A673 (cell line): Measurements from ENCODE around the gene FARSA. TPM values are rescaled to one million over a fixed set of nuclear protein-coding genes. Genes with fewer than 3 reads are reported as not detected.

Experiments
- BruUV-seq: library from RNA; stranded (reverse); fragments of 400-500 nt; replicated peaks from 2 replicates; lab custom pipeline; 2021; lab: Mats Ljungman, UMichigan
- CTCF ChIA-PET: fragments of 300-600 bp; sonication (Branson Sonifier 250); formaldehyde crosslinking; loops from one replicate; lab custom pipeline; 2022; ENCODE audit warnings: antibody characterized with exemption; lab: Charles Lee
- POLR2A ChIA-PET: fragments of 300-600 bp; sonication (Branson Sonifier 250); formaldehyde crosslinking; loops from one replicate; lab custom pipeline; 2022; ENCODE audit warnings: antibody characterized with exemption; ENCODE audit not compliant: low non-redundant PET; lab: Charles Lee
- DNase-seq: peaks from one replicate; pipeline ENCODE4 v3.0.0-alpha.2; 2015; ENCODE audit warnings: low spot score
- H3K27ac ChIP-seq: fragments of 200-600 bp; sonication (generic); 2 replicates; pipeline ENCODE4 v1.5.1; 2016; ENCODE audit warnings: mixed run types, low read depth, mild to moderate bottlenecking, mixed read lengths, antibody characterized with exemption, low read length; ENCODE audit not compliant: poor library complexity, severe bottlenecking
- H3K27me3 ChIP-seq: fragments of 200-600 bp; sonication (generic); replicated peaks from 2 replicates; pipeline ENCODE4 v1.6.1; 2017; ENCODE audit warnings: mixed run types, low read depth, mild to moderate bottlenecking, mixed read lengths, antibody characterized with exemption, low read length; ENCODE audit not compliant: insufficient read depth, poor library complexity
- H3K36me3 ChIP-seq: fragments of 200-600 bp; sonication (generic); 2 replicates; pipeline ENCODE4 v1.6.1; 2016; ENCODE audit warnings: mixed run types, mild to moderate bottlenecking, mixed read lengths, antibody characterized with exemption, low read length; ENCODE audit not compliant: insufficient read depth, poor library complexity, severe bottlenecking
- H3K4me1 ChIP-seq: fragments of 200-600 bp; sonication (generic); 2 replicates; pipeline ENCODE4 v1.6.1; 2017; ENCODE audit warnings: mixed run types, mild to moderate bottlenecking, mixed read lengths, antibody characterized with exemption, low read length; ENCODE audit not compliant: insufficient read depth, poor library complexity, severe bottlenecking
- H3K4me3 ChIP-seq: fragments of 200-600 bp; sonication (generic); 2 replicates; pipeline ENCODE4 v1.5.1; 2016; ENCODE audit warnings: low read depth, mixed run types, mild to moderate bottlenecking, mixed read lengths, low read length; ENCODE audit not compliant: poor library complexity, severe bottlenecking
- H3K9me3 ChIP-seq: fragments of 200-600 bp; sonication (generic); 2 replicates; pipeline ENCODE4 v1.6.1; 2016; ENCODE audit warnings: mixed run types, low read depth, mild to moderate bottlenecking, mixed read lengths, antibody characterized with exemption, low read length; ENCODE audit not compliant: poor library complexity, severe bottlenecking
- CTCF ChIP-seq: fragments of 300-800, 200-600 bp; sonication (generic); conservative IDR thresholded peaks from 2 replicates; pipeline ENCODE4 v1.5.1; 2017; ENCODE audit warnings: low read depth, mild to moderate bottlenecking, antibody characterized with exemption, low read length, moderate library complexity, mixed read lengths
- EZH2 ChIP-seq: fragments of 200-600 bp; sonication (generic); IDR thresholded peaks from 2 replicates; pipeline ENCODE4 v1.6.1; 2017; ENCODE audit warnings: borderline replicate concordance, low read depth, mild to moderate bottlenecking, mixed read lengths, antibody characterized with exemption, low read length; ENCODE audit not compliant: poor library complexity, severe bottlenecking
- intact Hi-C: fragments of 100-400 bp; cut with micrococcal nuclease; formaldehyde crosslinking; loops from one replicate; pipeline ENCODE4 v1.10.0; 2022; ENCODE audit not compliant: unreplicated experiment
- total RNA-seq: library from RNA; stranded (reverse); gene quantifications from 2 replicates; pipeline ENCODE4 v1.2.3, GENCODE V29; 2021

The FARSA gene
- total RNA-seq, 1 experiment from 2014 or later, result 162 TPM

GRCh38 chr19:12907166-12907565 lies 26.3 kb downstream of the FARSA start:
- Histone ChIP-seq H3K27ac (no peak overlapping the region), H3K36me3 (no peaks in the 10 kb centered on the region), H3K4me1 (peaks cover 4% of the 10 kb centered on the region), H3K9me3 (no peaks in the 10 kb centered on the region), H3K4me3 (no peak overlapping the region), H3K27me3 (no peaks in the 10 kb centered on the region)
- BruUV-seq, result no TSS peak
- POLR2A ChIA-PET, result no interaction called here
- DNase-seq, result no peak
- CTCF ChIA-PET, result interaction anchor here (0.6 kb wide), 2 partner anchors 9 to 1597 kb away, joined by 3 to 8 read pairs; no protein-coding TSS in a partner anchor
- no peak for TF ChIP-seq EZH2
- TF ChIP-seq CTCF, result no peak
- intact Hi-C loops, result no loop called here

GRCh38 chr19:12899891-12900518 lies 33.5 kb downstream of the FARSA start:
- no peaks in the 10 kb centered on the region for H3K27me3 ChIP-seq
- no peaks in the 10 kb centered on the region for H3K4me1 ChIP-seq
- H3K9me3 ChIP-seq, result no peaks in the 10 kb centered on the region
- ChIA-PET POLR2A (no interaction called here), CTCF (no interaction called here)
- intact Hi-C loops, result no loop called here
- DNase-seq, result no peak
- no peak overlapping the region for H3K4me3 ChIP-seq
- peaks cover 14% of the 10 kb centered on the region for H3K36me3 ChIP-seq
- no peak overlapping the region for H3K27ac ChIP-seq
- no TSS peak for BruUV-seq
- TF ChIP-seq CTCF, result no peak
- TF ChIP-seq EZH2, result no peak

GRCh38 chr19:12896460-12896859 lies 37.1 kb downstream of the FARSA start:
- Histone ChIP-seq H3K36me3 (peaks cover 21% of the 10 kb centered on the region), H3K9me3 (no peaks in the 10 kb centered on the region), H3K4me3 (no peak overlapping the region), H3K27me3 (no peaks in the 10 kb centered on the region), H3K27ac (no peak overlapping the region), H3K4me1 (no peaks in the 10 kb centered on the region)
- TF ChIP-seq EZH2 (no peak), CTCF (no peak)
- CTCF ChIA-PET, result no interaction called here
- intact Hi-C loops, result no loop called here
- DNase-seq, result no peak
- POLR2A ChIA-PET, result no interaction called here
- no TSS peak for BruUV-seq
